GM19455 (cell line): Measurements from ENCODE around the gene LCLAT1.

Source experiments
- ATAC-seq: cut with Tn5 transposase; IDR thresholded peaks from one replicate; pipeline ENCODE4 v1.9.1; 2021; ENCODE audit not compliant: unreplicated experiment

The LCLAT1 gene

DNA sequence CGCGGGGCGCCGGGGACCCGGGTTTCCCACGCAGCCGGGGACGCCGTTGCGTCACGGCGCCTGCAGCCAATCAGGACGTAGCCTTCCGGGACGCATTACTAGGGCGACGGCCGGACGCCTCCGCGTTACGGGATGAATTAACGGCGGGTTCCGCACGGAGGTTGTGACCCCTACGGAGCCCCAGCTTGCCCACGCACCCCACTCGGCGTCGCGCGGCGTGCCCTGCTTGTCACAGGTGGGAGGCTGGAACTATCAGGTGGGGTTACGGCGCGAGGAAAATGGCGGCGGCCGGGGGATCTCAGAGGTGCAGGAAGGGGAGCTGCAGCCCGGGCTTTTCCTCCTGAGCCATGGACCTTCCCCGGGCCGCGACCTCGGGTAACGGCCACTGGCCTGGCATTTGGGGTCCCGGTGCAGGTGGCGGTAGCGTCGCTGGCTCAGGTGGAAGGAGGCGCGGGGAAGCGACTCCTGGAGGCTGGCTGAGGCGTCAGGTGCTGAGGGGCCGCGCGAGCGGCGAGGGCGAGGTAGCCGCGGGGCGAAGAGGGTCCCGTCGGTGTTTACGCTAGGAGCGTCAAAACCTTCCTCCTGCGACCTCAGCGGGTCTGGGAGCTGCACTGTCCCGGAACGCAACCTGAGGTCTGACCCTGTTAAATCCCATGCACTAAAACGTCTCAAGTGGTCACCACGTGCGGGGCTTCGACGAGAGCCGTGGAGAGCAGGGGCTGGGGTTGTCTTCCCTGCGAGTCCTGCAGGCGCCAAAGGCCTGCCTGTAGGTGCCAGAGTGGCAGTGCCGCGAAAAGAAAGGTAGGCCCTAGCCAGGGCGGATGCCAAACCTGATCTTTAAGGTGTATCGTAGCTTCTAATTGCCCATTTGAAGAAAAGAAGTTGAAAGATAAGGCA, at the start of gene LCLAT1:
Gene LCLAT1, plus strand, starts transcription at position 98 of the 897 bp plus-strand sequence. CDS start 78,345 bp downstream, outside the sequence.
- peak; percentile 96 for ATAC-seq

DNA sequence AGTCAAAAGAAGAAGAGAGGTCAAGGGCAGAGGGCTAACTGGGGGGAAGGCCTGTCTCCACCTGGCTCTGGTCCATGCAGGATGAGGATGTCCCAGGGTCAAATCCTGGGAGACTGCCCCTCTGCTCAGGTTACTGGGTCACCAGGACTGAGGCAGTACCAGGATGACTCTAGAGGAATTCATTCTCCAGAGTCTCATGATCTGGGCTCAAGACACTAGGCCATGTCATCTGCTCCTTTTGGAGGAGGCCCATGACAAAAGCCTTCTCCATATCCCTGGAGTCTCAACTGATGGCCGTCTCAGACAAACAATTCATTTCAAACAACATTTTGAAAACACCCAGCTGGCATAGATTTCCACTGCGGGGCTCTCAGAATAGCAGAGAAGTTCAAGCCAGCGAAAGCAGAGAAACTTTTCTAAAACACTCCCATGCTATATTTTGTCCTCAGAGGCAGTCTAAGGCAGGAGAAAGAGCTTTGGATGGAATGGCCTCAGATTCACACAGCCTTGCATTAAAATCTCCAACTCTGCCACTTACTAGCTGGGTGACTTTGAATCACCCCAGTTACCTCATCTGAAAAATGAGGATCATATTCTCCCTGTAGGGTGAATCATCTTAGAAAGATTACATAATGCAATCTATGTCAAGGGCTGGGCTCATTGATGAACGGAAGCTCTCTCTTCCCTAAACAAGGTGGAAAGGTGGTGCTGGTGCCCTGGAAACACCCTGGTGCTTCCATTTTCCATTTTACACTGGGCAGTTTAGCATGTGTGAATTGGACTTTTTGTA, 48.8 kb upstream of the LCLAT1 start:
- ATAC-seq, result no peak

DNA sequence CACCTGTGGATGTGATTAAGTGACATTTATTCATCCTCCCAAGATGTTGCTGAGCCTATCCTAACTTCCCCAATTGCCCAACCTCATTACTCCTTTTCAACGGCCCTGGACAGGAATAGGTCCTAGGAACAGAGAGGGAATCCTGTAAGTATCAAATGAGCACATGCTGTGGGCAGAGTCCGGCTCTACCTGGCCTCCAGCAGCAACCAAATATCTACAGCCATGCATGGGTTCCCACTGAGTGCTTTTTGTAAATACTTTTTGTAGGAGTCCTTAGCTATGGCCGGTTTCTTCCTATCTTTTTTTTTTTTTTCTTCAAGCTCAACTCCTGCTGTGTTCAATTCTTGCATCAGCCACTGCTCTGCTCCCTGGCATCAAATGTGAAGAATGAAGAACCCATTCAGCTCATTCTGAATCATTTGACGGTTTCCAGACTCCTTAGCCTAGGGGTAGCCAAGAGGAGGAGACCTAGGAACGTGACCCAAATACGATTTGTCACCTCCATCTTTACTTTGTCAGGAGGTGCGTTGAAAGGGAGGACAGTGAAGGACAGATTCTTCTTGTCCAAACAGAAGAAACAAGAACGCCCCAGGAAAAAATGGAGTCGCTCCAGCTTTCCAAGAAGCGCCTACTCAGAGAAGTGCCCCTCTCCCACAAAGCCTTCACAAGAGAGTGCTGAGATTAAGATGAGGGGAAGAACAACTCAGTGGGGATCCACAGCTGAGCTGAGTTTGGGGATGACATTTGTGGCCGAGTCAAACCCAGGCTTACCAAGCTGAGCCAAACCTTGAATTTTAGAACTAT, 46.7 kb upstream of the LCLAT1 start:
- no peak for ATAC-seq

DNA sequence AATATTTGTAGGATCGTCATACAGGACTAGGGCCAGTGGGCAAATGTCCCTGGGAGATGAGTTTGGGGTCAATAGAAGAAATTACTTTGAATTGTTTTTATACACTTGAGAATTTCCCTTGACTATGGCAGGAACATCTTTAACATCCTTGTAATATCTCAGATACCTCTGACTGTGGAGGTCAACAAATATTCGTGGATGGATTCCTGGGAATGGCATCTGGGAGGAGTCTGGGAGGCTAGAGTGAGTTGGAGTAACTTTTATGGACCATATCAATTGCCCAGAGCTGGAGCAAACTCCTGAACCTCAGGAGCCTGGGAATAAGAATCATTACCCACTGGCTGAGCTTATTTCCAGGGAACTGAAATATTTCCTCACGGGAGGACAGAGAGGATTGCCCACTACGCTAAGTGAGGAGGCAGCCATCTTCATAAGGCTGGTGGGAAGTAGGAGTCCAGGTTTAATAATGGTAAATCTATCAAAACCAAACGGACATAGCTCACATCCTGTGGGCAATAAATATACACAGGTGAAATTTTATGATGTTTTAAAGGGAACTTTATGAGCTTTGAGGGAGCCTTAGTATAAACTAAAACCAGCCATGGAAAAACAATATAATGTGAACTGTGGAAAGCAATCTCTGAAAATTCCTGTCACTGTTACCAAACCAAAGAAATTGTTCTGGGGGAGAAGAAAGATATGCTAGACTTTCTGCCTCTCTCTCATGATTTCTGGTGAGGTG, 44.4 kb upstream of the LCLAT1 start:
- no peak for ATAC-seq

DNA sequence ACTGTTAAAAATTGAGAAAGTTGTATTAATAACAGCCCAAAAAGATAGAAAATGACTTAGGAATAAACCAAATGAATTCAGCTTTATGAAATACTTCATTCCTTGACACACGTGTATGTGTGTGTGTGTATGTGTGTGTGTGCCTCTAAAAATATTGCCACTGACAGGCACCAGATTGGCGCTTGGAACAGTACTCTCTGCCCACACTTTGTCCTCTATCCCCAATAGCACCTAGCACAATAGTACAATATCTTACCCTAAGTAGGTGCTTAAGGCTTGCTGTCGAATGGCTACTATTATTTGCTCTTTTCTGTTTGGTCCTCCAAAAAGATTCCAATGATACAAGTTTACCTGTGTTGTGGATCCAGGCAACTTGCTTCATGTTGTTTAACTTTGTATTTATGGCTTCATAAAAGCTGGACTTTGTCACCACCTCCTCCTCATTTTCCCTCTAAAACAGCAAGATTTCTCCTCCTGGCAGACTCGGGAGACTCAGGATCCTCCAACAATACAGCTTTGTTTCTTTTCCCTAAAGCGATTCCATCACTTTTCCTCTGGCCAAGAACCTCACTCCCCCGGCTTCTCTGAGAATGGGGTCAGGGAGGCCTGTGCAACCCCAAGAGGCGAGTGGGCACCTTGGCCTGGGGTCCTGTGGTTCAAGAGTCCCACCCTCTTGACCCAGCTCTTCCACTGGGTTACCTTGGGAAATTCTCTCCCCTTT, 43.3 kb upstream of the LCLAT1 start:
- no peak for ATAC-seq

DNA sequence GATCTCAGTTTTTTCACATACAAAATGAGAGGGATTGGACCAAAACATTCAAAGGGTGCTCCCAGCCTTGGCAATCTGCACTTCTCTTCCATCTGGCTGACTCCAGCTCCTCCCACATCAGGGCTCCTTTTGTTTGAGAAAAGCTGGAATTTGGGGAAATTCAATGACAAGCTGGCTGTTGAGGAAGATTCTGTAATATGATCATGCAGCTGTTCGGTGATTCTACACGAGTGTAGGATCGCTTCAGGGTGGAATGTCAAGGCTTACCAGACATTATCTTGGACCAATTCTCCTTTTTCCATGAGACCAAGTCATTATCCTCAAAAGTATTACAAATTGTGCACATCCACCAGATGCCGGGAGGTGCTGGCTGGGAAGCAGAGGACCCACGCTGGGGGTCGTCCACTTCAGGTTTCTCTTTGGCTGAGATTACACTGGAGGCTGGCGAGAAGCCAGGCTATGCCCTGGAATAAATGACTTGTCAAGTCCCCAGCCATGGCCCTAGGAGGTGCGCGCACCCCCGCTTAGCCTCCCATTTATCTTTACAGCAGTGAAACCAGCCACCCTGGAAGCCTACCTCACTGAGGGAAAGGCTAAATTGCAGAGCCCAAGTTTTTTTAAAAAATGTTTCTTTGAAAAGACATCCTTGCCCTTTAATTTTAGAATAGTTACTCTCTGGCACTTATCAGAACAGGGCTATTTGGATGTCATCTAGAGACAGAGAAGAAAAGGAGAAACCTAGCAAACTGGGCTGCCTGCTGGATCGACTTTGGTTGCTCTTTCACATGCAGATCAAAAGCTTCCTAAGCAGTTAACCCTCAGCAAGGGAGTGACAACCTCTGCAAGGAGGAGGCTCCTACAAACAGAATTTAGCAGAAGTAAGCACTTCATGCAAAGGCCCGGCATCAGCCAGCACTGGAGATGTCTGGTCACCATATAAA, 42.5 kb upstream of the LCLAT1 start:
- ATAC-seq, result no peak

DNA sequence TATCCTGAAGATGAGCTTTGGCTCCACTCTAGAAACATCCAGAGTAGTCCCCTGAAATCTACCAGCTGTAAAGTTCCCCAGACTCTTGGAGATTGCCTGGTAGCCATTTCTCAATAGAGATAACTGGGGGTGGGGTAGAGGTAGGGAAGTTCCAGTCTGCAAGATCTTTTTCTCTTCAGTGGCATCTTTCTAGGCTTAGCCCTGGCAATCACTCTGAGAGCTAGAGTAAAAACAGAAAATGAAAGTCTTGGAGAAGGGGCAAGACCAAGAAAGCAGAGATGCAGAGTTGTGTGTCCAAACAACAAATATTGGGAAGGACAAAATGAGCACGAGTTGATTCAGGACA, 41.8 kb upstream of the LCLAT1 start:
- no peak for ATAC-seq

DNA sequence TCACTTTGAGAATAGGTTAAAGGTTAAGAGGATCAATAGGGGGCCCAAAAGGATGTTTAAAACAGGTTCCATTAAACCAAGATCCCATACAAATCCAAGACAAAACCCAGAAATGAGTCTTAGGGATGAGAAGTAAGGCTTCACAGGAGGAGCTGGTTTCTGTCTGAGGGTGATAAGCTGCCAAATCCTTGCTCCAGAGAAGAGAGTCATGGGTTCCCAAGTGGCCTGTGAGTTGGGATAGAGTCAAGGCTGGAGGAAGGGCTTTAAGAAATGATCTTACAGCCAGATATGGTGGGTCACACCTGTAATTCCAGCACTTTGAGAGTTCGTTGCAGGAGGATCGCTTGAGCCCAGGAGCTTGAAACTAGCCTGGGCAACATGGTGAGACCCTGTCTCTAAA, 40.2 kb upstream of the LCLAT1 start:
- no peak for ATAC-seq

DNA sequence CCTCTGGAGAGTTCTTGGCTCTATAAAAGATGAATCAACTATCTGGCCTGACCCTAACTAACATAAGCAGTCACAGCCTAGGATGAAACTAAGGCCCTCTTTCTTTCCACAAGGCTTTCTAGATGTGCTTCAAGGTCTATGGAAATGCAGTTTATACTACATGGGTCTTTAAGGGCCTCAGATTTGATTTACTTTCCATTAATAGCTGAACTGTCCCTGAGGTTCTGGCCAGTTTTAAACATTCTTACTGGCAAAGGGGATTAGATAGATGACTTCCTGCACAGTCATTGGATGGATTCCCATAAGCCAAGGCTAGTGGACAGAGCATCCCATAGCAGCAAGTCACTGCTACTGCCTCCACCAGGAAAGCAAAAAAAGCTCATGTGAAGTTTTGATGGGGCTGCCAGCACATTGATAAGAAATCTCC, 38.1 kb upstream of the LCLAT1 start:
- no peak for ATAC-seq

DNA sequence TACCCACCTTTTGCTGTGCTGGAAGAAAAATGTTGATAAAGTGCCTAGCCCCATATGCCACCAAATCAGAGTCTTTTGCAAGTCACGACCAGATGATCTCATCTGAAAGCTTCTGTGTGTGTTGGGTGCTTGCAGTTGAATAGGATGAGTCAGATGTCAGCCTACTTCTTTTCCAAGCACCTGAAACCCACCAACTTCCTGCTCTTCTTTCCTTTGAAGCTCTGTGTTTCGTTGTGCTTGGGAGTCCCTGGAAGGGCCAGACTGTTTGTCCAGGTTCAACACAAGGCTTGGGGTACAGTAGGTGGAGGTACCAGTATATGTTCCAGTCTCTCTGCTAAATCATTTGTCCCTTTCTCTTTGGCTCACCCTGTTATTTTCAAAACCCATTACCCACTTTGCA, 36.8 kb upstream of the LCLAT1 start:
- no peak for ATAC-seq

DNA sequence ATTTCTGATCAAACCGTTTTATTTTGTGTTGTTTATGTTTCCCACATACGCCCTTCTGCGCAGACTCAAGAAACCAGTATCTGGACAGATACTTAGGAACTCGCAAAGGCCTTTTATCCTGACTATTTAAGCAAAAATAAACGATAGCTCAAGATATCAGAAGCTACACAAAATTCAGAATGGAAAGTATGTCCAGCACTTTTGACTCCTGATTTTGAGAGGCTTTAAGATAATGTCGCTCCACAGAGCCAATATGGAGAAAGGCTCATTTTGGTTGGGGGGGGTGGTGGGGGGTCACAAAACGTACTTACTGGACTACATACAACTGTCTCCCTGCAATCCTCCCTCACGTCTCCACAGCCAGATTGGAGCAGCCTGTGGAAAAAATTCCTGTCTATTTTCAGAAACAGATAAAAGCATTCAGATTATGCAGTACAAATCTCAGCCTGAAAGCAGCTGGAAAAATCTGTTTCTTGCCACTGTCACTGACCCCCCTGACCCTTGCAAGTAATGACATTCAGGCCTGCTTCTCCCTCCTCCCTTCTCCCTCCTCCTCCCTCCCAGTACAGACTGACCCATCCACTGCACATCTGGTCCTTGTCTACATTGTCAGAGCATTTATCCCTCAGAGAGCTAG, 34.9 kb upstream of the LCLAT1 start:
- ATAC-seq, result no peak

DNA sequence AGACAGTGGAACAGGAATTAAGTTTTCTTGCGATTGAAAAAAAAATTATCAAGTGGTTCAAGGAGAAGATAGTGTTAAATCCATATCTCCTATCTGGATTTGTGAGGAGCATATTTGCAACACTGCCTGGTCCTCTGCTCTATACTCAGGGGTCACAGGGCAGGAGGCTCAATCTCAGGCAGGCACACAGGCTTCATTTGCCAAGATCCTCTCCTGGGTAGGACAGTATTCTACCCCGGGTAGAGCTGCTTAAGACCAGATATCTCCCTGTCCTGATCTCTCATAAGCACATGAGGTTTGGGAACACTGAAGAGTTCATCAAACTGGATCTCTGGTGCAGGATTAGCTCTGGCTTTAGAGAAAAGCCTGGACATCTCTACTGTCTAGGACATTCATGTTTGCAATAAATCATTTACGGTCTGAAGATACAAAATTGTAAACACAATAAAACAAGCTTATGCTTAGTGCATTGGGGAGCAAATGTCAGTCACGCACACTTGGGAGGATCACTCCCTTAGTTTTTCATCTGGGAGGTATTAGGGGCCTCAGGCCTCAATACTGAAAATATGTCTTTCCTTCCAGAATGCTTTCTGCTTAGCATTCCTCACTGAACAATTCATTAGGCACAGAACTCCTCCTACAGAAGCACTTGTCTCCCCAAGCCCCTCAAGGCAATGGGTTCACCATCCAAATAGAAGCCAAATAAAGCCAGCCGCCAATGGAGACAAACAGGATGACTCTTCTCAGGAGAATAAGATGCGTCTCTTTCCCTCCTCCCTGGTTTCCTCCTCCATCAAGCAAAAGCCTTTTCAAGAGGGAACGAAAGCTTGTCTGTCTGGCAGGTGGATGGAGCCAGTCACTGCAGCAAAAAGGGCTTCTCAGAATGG, 34.1 kb upstream of the LCLAT1 start:
- no peak for ATAC-seq

DNA sequence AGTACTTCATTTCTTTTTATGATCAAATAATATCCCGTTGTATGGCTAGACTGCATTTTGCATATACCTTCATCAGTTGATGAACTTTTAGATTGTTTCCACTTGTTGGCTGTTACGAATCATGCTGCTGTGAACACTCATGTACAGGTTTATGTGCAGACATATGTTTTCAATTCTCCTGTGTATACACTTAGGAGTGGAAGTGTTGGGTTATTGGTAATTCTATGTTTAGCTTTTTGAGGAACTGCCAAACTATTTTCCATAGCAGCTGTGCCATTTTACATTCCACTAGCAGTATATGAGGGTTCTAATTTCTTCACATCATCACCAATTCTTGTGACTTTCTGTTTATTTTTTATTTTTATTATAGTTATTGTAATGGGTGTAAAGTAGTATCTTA, 32.1 kb upstream of the LCLAT1 start:
- no peak for ATAC-seq

DNA sequence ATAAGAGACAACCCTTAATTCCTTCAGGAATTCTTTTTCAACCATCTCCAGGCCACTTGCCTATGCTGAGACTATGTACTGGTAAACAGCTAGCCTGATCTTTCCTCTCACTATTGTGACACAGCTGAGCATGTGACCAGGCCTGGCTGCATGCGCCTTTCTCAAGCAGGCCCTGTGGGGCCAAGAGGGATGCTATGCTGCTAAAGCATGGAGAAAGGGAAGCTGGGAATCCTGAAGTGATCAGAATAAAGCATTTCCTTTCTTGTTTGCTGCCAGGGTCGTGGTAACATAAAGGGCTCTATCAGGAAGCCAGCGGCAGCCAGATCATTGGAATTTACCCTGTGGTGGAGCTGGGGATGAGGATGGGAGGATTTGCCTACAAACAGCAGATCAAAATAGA, 29.8 kb upstream of the LCLAT1 start:
- ATAC-seq, result no peak

DNA sequence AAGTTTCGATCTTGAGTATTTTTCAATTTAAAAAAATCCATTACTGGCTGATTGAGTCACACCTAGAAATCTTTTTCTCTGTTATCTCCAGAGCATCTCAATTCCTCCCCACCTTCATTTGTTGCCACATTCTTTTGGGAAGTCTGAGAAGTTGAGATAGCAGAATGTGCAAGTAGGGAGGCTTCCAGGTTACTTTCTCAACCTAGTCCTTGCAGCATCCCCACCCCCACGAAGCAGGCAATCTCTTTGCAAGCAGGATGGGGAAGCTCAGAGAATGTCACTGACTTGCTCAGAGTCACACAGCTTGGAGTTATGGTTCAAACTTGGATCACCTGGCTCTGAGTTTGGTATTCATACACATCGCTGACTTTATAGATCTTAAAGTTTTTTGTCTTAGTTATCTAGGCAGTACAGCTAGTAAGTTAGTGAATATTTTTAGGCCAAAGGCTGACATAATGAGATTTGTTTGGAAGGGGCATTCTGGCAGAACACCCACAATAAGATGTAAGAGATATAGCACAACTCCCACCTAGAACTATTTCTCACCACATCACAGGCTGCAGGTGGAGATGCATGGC, 25.9 kb upstream of the LCLAT1 start:
- no peak for ATAC-seq

DNA sequence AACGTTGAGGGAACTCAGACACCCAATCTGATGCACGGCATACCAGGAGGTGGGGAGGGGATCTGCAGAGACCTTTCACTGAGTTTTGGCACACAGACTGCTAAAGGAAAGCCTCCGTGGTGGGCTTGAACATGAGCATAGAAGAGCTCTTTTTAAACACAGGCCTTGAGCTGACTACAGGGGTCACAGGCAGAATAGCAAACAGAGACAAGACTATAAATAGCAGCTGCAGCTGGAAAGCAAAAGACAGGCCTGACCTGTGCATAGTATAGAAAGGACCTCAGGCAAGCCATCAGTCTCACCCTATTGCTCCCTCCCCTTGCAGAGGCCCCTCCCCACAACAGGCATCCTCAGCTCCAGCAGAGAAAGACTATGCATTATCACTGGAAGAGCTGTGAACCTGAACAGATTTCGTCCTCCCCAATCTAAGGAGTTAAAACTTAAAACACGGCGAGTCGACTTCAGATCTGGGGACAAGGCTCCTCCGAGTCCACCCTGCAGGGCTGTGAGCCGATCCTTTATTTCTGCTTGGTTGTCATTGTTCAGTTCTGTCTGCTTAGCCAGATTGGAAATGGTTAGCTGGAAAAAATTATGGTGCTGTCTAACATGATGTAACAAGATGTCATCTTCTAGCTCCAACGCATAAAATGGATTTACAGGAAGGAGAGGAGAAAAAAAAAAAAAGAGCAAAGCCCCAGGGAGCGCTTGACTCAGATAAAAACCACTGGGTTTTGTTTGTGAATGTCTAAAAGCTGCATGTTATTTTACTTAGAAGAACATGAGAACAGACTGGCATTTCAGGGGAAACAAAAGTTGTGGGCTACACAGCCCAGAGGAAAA, 25.2 kb upstream of the LCLAT1 start:
- ATAC-seq, result no peak
